D721Med (cell line): ENCODE data around the gene RPL35.
"Not testable (repeated sequence)": the region's sequence is repeated elsewhere in the genome, so short reads cannot be mapped to it uniquely, and the experiment has no call there.

Experiments used
- DNase-seq: peaks from one replicate; pipeline ENCODE4 v3.0.0; 2011; ENCODE audit warnings: low spot score; ENCODE audit not compliant: insufficient read length
- FAIRE-seq: peaks from 2 replicates; lab custom pipeline; 2011; peaks lifted over from hg19 to GRCh38; lab: Jason Lieb, UNC
- TF ChIP-seq, protein P1 (sequence below): IDR thresholded peaks from 2 replicates; pipeline ENCODE4 v1.5.1; 2012; ENCODE audit warnings: mild to moderate bottlenecking, control low read depth; ENCODE audit not compliant: insufficient read depth; ENCODE audit errors: missing control alignments

Gene RPL35

GRCh38 chr9:124852121-124852828 lies 9.5 kb downstream of the RPL35 start:
- DNase-seq (no peak), FAIRE-seq (no peak)
- TF ChIP-seq, protein P1, sequence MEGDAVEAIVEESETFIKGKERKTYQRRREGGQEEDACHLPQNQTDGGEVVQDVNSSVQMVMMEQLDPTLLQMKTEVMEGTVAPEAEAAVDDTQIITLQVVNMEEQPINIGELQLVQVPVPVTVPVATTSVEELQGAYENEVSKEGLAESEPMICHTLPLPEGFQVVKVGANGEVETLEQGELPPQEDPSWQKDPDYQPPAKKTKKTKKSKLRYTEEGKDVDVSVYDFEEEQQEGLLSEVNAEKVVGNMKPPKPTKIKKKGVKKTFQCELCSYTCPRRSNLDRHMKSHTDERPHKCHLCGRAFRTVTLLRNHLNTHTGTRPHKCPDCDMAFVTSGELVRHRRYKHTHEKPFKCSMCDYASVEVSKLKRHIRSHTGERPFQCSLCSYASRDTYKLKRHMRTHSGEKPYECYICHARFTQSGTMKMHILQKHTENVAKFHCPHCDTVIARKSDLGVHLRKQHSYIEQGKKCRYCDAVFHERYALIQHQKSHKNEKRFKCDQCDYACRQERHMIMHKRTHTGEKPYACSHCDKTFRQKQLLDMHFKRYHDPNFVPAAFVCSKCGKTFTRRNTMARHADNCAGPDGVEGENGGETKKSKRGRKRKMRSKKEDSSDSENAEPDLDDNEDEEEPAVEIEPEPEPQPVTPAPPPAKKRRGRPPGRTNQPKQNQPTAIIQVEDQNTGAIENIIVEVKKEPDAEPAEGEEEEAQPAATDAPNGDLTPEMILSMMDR = no peak

- FAIRE-seq = no peak
- TF ChIP-seq, protein P1 = no peak
- DNase-seq = no peak
These were observed 12.0 kb downstream of the RPL35 start for GRCh38 chr9:124849801-124850200.

- TF ChIP-seq, protein P1 = no peak
- FAIRE-seq = no peak
- no peak for DNase-seq
These were observed 14.8 kb downstream of the RPL35 start for GRCh38 chr9:124846969-124847368.

DNA sequence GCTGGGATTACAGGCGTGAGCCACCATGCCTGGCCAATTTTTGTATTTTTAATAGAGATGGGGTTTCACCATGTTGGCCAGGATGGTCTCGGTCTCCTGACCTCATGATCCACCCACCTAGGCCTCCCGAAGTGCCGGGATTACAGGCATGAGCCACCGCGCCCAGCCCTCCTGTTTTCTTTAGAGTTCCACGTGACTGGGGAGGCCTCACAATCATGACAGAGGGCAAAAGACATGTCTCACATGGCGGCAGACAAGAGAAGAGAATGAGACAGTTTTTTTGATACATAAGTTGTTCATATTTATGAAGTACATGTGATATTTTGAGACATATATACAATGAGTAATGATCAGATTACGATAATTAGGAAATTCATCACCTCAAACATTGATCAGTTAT lies 15.3 kb downstream of the RPL35 start:
- not testable (repeated sequence) for DNase-seq, FAIRE-seq

DNA sequence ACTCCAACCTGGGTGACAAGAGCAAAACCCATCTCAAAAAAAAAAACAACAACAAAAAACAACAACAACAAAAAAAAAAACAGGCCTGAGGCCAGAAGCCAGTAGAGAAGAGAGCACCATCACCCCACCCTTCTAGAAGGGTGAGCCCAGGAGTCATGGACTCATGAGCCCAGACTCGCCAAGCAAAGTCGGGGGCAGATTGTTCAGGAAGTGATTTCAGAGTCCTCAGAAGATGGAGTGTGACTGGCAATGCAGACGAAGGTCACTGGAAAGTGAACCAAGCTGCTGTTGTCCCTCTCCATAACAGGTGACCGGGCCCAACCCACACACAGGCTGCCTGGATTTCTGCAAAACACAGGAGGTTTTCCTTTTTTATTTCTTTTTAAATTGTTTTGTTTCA lies 17.5 kb downstream of the RPL35 start:
- DNase-seq = no peak
- no peak for FAIRE-seq
- TF ChIP-seq, protein P1 = no peak

DNA sequence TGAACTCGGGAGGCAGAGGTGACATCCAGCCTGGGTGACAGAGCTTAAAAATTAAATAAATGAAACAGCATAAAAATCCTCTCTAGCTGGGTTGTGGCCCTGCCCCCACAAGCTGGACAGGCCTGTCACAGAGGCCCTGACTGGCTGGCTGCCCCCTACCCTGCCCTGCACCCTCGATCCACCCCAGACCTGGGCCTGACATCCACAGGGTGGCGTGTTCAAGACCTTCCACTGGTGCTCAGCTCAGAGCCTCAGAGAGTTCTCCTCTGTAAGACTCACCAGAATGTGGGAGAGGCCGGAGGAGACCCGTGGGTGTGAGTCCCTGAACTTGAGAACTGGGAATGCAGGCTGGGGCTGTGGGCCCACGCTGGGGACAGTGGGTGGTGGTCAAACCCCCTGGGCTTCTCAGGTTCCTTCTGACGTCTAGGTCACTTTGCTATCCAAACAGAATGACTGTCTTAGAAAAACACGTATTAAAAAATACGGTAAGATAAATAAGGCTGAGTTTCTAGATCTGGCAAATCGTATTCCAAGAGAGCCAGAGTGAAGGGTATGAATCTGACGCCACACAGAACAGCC lies 18.2 kb downstream of the RPL35 start:
- FAIRE-seq (no peak), DNase-seq (no peak)
- TF ChIP-seq, protein P1 = no peak

- FAIRE-seq = no peak
- DNase-seq = no peak
- TF ChIP-seq, protein P1 = no peak
These were observed 20.5 kb downstream of the RPL35 start for GRCh38 chr9:124841075-124841821.
